K562 (cell line): Measurements from ENCODE around the gene LHPP. TPM values are rescaled to one million over a fixed set of nuclear protein-coding genes. Genes with fewer than 3 reads are reported as not detected.

ENCODE experiments used
- ARID1B ChIP-seq: fragments of 450-650 bp; IDR thresholded peaks from 2 replicates; pipeline ENCODE4 v1.6.1; 2016; ENCODE audit warnings: antibody characterized with exemption, mild to moderate bottlenecking, inconsistent platforms
- CBFA2T2 ChIP-seq: fragments of 450-650 bp; conservative IDR thresholded peaks from 2 replicates; pipeline ENCODE4 v1.6.1; 2017; ENCODE audit warnings: mild to moderate bottlenecking
- DPF2 ChIP-seq: fragments of 450-650 bp; IDR thresholded peaks from 2 replicates; pipeline ENCODE4 v1.6.1; 2016
- FOXP1 ChIP-seq: sonication (generic); formaldehyde crosslinking; IDR thresholded peaks from 2 replicates; pipeline ENCODE4 v1.8.0; 2022; ENCODE audit warnings: mild to moderate bottlenecking, missing genetic modification reagents
- KLF16 ChIP-seq: IDR thresholded peaks from 2 replicates; pipeline ENCODE4 v1.6.1; 2016; ENCODE audit warnings: antibody characterized with exemption
- MCM5 ChIP-seq: fragments of 450-650 bp; IDR thresholded peaks from 2 replicates; pipeline ENCODE4 v1.6.1; 2016; ENCODE audit warnings: low read depth
- NR2C2 ChIP-seq, 2 experiments: fragments of 200-800 bp in 1 of 2; sonication (Bioruptor generic) in 1 of 2; sonication (generic) in 1 of 2; formaldehyde crosslinking in 1 of 2; IDR thresholded peaks; 2 replicates each; pipeline versions ENCODE4 v1.6.1 to v1.8.0; 2016 to 2022; ENCODE audit warnings: mild to moderate bottlenecking in 1 of 2, missing compliant biosample characterization in 1 of 2, missing genetic modification characterization in 1 of 2, missing genetic modification reagents in 1 of 2
- NRF1 ChIP-seq, 2 experiments: fragments of 450-650 bp; IDR thresholded peaks in 1 of 2; conservative IDR thresholded peaks in 1 of 2; 2 replicates each; pipeline ENCODE4 v1.6.1; 2014; ENCODE audit warnings: mild to moderate bottlenecking in 2 of 2
- RAD51 ChIP-seq: fragments of 450-650 bp; IDR thresholded peaks from 2 replicates; pipeline ENCODE4 v1.7.1; 2016; ENCODE audit warnings: low read depth, mild to moderate bottlenecking, borderline replicate concordance
- SMARCA4 ChIP-seq: fragments of 450-650 bp; IDR thresholded peaks from 2 replicates; pipeline ENCODE4 v1.6.1; 2016
- SRSF7 ChIP-seq: fragments of 200-400 bp; formaldehyde crosslinking; optimal IDR thresholded peaks from 2 replicates; pipeline ENCODE3; 2017; ENCODE audit warnings: mild to moderate bottlenecking, low read depth, low read length
- TCF3 ChIP-seq: sonication (generic); formaldehyde crosslinking; IDR thresholded peaks from 2 replicates; pipeline ENCODE4 v1.4.0; 2020; ENCODE audit warnings: mild to moderate bottlenecking, missing genetic modification reagents
- ZNF766 ChIP-seq: fragments of 200-800 bp; sonication (Bioruptor generic); conservative IDR thresholded peaks from 2 replicates; pipeline ENCODE4 v1.6.1; 2016; ENCODE audit warnings: missing genetic modification characterization, missing compliant biosample characterization
- polyA plus RNA-seq, 8 experiments: library from polyadenylated mRNA; depleted of rRNA in 4 of 8; stranded (reverse) in 5 of 8; unstranded in 3 of 8; fragments of >200 nt; fragmentation: Nextera tagmentation in 2 of 8; fragmentation: Illumina TruSeq in 1 of 8; extraction: Ambion mirVana in 2 of 8; extraction: Trizol in 1 of 8; gene quantifications; 2 replicates each; pipeline versions ENCODE4 v1.2.1 to v1.2.3, GENCODE V29; 2011 to 2014; ENCODE audit warnings: inconsistent platforms in 1 of 8, missing spikeins in 1 of 8
- total RNA-seq, 7 experiments: library from RNA; depleted of rRNA in 6 of 7; stranded (reverse); fragments of >200 nt in 6 of 7; fragmentation: Illumina TruSeq in 2 of 7; extraction: Trizol in 2 of 7; gene quantifications; 2 replicates each; pipeline versions ENCODE4 v1.2.1 to v1.2.3, GENCODE V29; 2011 to 2021; ENCODE audit warnings: low replicate concordance in 1 of 7
- TF ChIP-seq, protein P1 (sequence below), 2 experiments: fragments of 450-650 bp; conservative IDR thresholded peaks; 2 replicates each; pipeline ENCODE4 v1.6.1; 2017; ENCODE audit warnings: mild to moderate bottlenecking in 2 of 2, moderate library complexity in 2 of 2
- TF ChIP-seq, protein P2 (sequence below): sonication (generic); formaldehyde crosslinking; IDR thresholded peaks from 2 replicates; pipeline ENCODE4 v1.5.0; 2020; ENCODE audit warnings: missing genetic modification reagents
- TF ChIP-seq, protein P3 (sequence below): fragments of 250-450 bp; sonication (Bioruptor Pico); IDR thresholded peaks from 2 replicates; pipeline ENCODE4 v1.5.0; 2021
- TF ChIP-seq, protein P4 (sequence below), 2 experiments: IDR thresholded peaks; 2 replicates each; pipeline ENCODE4 v1.6.1; 2012; ENCODE audit warnings: improper control_type of control experiment in 2 of 2, low read depth in 2 of 2, low read length in 2 of 2, borderline replicate concordance in 1 of 2
- TF ChIP-seq, protein P5 (sequence below): sonication (generic); formaldehyde crosslinking; IDR thresholded peaks from 2 replicates; pipeline ENCODE4 v1.8.0; 2022; ENCODE audit warnings: missing genetic modification reagents, mild to moderate bottlenecking, moderate library complexity, borderline replicate concordance
- TF ChIP-seq, protein P6 (sequence below): IDR thresholded peaks from 2 replicates; pipeline ENCODE4 v1.6.1; 2014; ENCODE audit warnings: antibody characterized with exemption

The LHPP gene
- total and polyA plus RNA-seq, 9 of the 15 experiments (the other 6 are each of a cell fraction or from before 2014, with no cell fraction given) = 0.34 to 7.4 (median 3.0) TPM

DNA sequence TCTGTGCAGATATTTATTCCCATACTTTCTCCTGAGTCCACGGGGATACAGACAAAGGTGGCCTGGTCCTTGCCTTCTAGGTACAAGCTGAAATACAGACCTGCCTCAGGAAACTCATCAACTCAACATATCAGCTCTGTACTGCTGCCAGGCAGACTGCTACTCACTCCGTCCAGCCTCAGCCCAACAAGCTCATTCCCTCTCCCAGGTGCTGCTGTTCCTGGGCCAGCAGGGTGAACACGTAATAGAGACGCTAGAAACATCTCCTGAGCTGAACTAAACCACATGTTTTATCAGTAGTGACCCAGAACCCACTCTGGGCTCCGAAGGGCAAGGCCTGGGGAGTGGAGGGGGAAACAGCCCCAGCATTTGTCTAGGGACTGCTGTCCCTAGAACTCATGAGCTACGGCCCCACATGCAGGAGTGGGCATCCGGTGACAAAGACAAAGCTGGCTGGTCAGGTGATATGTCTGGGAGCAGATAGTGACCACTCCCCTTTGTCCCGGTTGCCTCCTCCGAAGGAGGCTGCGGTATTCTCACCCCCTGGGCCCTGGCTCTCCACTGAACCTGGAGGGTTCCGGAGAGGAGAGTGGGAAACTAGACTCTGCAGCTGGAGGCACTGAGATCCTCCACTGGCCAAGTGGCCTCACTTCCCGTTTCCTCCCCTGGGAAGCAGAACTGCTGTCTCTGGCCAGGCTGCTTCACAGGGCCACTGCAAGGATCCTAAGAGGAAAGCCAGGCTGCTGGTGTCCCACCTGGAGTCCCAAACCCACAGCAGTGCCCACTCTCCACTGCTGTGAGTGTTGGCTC lies 166.4 kb downstream of the LHPP start (continued):
- TF ChIP-seq, protein P1, sequence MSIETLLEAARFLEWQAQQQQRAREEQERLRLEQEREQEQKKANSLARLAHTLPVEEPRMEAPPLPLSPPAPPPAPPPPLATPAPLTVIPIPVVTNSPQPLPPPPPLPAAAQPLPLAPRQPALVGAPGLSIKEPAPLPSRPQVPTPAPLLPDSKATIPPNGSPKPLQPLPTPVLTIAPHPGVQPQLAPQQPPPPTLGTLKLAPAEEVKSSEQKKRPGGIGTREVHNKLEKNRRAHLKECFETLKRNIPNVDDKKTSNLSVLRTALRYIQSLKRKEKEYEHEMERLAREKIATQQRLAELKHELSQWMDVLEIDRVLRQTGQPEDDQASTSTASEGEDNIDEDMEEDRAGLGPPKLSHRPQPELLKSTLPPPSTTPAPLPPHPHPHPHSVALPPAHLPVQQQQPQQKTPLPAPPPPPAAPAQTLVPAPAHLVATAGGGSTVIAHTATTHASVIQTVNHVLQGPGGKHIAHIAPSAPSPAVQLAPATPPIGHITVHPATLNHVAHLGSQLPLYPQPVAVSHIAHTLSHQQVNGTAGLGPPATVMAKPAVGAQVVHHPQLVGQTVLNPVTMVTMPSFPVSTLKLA (conservative IDR thresholded peaks at IDR 0.05) = 0 out of 4 replicates have a peak, but pooled peaks of 1 of the 2 experiments have one; percentile 15
- TF ChIP-seq NR2C2 (CRISPR knock-in tag; IDR thresholded peaks at IDR 0.05) = no peak
- 0 out of 2 replicates have a peak, but pooled peaks have one; percentile 30 for TF ChIP-seq NR2C2 (tag; IDR thresholded peaks at IDR 0.05)
- no peak for TF ChIP-seq MCM5
- TF ChIP-seq NRF1 (conservative IDR thresholded peaks at IDR 0.05 in 1 of 2, IDR thresholded peaks at IDR 0.05 in 1 of 2) = 0 out of 4 replicates have a peak, but pooled peaks of 1 of the 2 experiments have one; percentile 13
- 0 out of 2 replicates have a peak, but pooled peaks have one; percentile 38 for TF ChIP-seq SMARCA4
- peak; percentile 53; the same call in 1 of the 2 replicates for TF ChIP-seq RAD51
- no peak for TF ChIP-seq FOXP1 (CRISPR knock-in tag)
- TF ChIP-seq, protein P2, sequence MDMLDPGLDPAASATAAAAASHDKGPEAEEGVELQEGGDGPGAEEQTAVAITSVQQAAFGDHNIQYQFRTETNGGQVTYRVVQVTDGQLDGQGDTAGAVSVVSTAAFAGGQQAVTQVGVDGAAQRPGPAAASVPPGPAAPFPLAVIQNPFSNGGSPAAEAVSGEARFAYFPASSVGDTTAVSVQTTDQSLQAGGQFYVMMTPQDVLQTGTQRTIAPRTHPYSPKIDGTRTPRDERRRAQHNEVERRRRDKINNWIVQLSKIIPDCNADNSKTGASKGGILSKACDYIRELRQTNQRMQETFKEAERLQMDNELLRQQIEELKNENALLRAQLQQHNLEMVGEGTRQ (CRISPR knock-in tag) = peak; percentile 35; the same call in 1 of the 2 replicates
- 0 out of 2 replicates have a peak, but pooled peaks have one; percentile 29 for TF ChIP-seq ZNF766 (CRISPR knock-in tag)
- no peak for TF ChIP-seq SRSF7
- TF ChIP-seq, protein P3, sequence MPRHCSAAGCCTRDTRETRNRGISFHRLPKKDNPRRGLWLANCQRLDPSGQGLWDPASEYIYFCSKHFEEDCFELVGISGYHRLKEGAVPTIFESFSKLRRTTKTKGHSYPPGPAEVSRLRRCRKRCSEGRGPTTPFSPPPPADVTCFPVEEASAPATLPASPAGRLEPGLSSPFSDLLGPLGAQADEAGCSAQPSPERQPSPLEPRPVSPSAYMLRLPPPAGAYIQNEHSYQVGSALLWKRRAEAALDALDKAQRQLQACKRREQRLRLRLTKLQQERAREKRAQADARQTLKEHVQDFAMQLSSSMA (CRISPR knock-in tag) = no peak
- TF ChIP-seq DPF2 = peak; percentile 42
- peak; percentile 33 for TF ChIP-seq ARID1B
- TF ChIP-seq, protein P4, sequence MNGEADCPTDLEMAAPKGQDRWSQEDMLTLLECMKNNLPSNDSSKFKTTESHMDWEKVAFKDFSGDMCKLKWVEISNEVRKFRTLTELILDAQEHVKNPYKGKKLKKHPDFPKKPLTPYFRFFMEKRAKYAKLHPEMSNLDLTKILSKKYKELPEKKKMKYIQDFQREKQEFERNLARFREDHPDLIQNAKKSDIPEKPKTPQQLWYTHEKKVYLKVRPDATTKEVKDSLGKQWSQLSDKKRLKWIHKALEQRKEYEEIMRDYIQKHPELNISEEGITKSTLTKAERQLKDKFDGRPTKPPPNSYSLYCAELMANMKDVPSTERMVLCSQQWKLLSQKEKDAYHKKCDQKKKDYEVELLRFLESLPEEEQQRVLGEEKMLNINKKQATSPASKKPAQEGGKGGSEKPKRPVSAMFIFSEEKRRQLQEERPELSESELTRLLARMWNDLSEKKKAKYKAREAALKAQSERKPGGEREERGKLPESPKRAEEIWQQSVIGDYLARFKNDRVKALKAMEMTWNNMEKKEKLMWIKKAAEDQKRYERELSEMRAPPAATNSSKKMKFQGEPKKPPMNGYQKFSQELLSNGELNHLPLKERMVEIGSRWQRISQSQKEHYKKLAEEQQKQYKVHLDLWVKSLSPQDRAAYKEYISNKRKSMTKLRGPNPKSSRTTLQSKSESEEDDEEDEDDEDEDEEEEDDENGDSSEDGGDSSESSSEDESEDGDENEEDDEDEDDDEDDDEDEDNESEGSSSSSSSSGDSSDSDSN (IDR thresholded peaks at IDR 0.05; ENCODE audit: borderline replicate concordance in 1 of 2, low read depth in 2 of 2, low read length in 2 of 2) = 0 out of 4 replicates have a peak, but pooled peaks have one; percentile 20 to 59
- TF ChIP-seq, protein P5, sequence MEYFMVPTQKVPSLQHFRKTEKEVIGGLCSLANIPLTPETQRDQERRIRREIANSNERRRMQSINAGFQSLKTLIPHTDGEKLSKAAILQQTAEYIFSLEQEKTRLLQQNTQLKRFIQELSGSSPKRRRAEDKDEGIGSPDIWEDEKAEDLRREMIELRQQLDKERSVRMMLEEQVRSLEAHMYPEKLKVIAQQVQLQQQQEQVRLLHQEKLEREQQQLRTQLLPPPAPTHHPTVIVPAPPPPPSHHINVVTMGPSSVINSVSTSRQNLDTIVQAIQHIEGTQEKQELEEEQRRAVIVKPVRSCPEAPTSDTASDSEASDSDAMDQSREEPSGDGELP (CRISPR knock-in tag) = peak; percentile 58; the same call in 1 of the 2 replicates
- TF ChIP-seq, protein P6, sequence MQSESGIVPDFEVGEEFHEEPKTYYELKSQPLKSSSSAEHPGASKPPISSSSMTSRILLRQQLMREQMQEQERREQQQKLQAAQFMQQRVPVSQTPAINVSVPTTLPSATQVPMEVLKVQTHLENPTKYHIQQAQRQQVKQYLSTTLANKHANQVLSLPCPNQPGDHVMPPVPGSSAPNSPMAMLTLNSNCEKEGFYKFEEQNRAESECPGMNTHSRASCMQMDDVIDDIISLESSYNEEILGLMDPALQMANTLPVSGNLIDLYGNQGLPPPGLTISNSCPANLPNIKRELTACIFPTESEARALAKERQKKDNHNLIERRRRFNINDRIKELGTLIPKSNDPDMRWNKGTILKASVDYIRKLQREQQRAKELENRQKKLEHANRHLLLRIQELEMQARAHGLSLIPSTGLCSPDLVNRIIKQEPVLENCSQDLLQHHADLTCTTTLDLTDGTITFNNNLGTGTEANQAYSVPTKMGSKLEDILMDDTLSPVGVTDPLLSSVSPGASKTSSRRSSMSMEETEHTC = 0 out of 2 replicates have a peak, but pooled peaks have one; percentile 27
- TF ChIP-seq CBFA2T2 = peak; percentile 56
- TF ChIP-seq TCF3 (CRISPR knock-in tag) = peak; percentile 77
- TF ChIP-seq KLF16 = 0 out of 2 replicates have a peak, but pooled peaks have one; percentile 35
